GM12878 (cell line): ENCODE data around the gene UBE2G2. TPM values are rescaled to one million over a fixed set of nuclear protein-coding genes. Genes with fewer than 3 reads are reported as not detected.

ENCODE experiments used
- ATAC-seq: fragments of 200-7000 bp; cut with Tn5 transposase; 3 replicates; pipeline ENCODE4 v1.9.1; 2020; ENCODE audit warnings: mild to moderate bottlenecking, moderate library complexity
- BruUV-seq: library from RNA; stranded (reverse); fragments of 400-500 nt; replicated peaks from 2 replicates; lab custom pipeline; 2021; lab: Mats Ljungman, UMichigan
- CTCF ChIA-PET: fragments of 300-600 bp; sonication (Branson Sonifier 250); formaldehyde crosslinking; extraction: SDS; loops from one replicate; lab custom pipeline; 2021; ENCODE audit warnings: inconsistent platforms; lab: Yijun Ruan, JAX
- POLR2A ChIA-PET: fragments of 350-600 bp; formaldehyde crosslinking; extraction: SDS; loops from one replicate; lab custom pipeline; 2021; ENCODE audit warnings: inconsistent platforms; lab: Charles Lee
- RAD21 ChIA-PET: fragments of 300-600 bp; sonication (Branson Sonifier 250); formaldehyde crosslinking; loops from one replicate; lab custom pipeline; 2023; ENCODE audit warnings: antibody characterized with exemption; ENCODE audit not compliant: unreplicated experiment; lab: Charles Lee
- SMC1A ChIA-PET: fragments of 300-600 bp; sonication (Branson Sonifier 250); formaldehyde crosslinking; loops from one replicate; lab custom pipeline; 2023; ENCODE audit not compliant: unreplicated experiment, uncharacterized antibody; lab: Charles Lee
- DNase-seq: peaks from one replicate; pipeline ENCODE4 v3.0.0-alpha.2; 2011; ENCODE audit warnings: low read depth, low spot score
- FAIRE-seq: peaks from 3 replicates; lab custom pipeline; 2011; peaks lifted over from hg19 to GRCh38; lab: Jason Lieb, UNC
- H2AFZ ChIP-seq: 2 replicates; pipeline ENCODE4 v1.6.0; 2011; ENCODE audit warnings: low read depth, low read length, control low read depth; ENCODE audit not compliant: control insufficient read depth
- H3K27ac ChIP-seq: 2 replicates; pipeline ENCODE4 v1.5.1; 2011; ENCODE audit warnings: control low read depth; ENCODE audit not compliant: control insufficient read depth, insufficient read depth
- H3K27me3 ChIP-seq, 2 experiments: replicated peaks in 1 of 2; 2 replicates each; pipeline versions ENCODE4 v1.6.0 to v1.6.1; 2011; ENCODE audit warnings: low read length in 1 of 2; ENCODE audit not compliant: control insufficient read depth in 2 of 2, insufficient read depth in 2 of 2
- H3K36me3 ChIP-seq, 2 experiments: 2 replicates each; pipeline ENCODE4 v1.5.1; 2011; ENCODE audit warnings: low read length in 1 of 2; ENCODE audit not compliant: control insufficient read depth in 2 of 2, insufficient read depth in 2 of 2
- H3K4me1 ChIP-seq: 2 replicates; pipeline ENCODE4 v1.6.1; 2011; ENCODE audit warnings: mild to moderate bottlenecking, low read length, moderate library complexity, mixed read lengths; ENCODE audit not compliant: control insufficient read depth, insufficient read depth
- H3K4me2 ChIP-seq: 2 replicates; pipeline ENCODE4 v1.6.0; 2011; ENCODE audit warnings: control low read depth; ENCODE audit not compliant: control insufficient read depth, insufficient read depth
- H3K4me3 ChIP-seq: fragments of 200-600 bp; sonication (generic); 2 replicates; pipeline ENCODE4 v1.5.1; 2016
- H3K79me2 ChIP-seq: 2 replicates; pipeline ENCODE4 v1.6.0; 2011; ENCODE audit warnings: low read length; ENCODE audit not compliant: control insufficient read depth, insufficient read depth
- H3K9ac ChIP-seq: 2 replicates; pipeline ENCODE4 v1.8.0; 2011; ENCODE audit warnings: low read length, control low read depth, mixed read lengths; ENCODE audit not compliant: control insufficient read depth, insufficient read depth
- H3K9me3 ChIP-seq: replicated peaks from 3 replicates; pipeline ENCODE4 v1.5.1; 2011; ENCODE audit warnings: mild to moderate bottlenecking, low read length; ENCODE audit not compliant: control insufficient read depth, insufficient read depth
- H4K20me1 ChIP-seq: 2 replicates; pipeline ENCODE4 v1.6.0; 2011; ENCODE audit not compliant: control insufficient read depth, insufficient read depth
- ATF7 ChIP-seq: fragments of 450-650 bp; IDR thresholded peaks from 2 replicates; pipeline ENCODE4 v1.6.1; 2016; ENCODE audit warnings: low read depth, mild to moderate bottlenecking
- BCL3 ChIP-seq: IDR thresholded peaks from 2 replicates; pipeline ENCODE4 v1.6.1; 2011; ENCODE audit warnings: borderline replicate concordance, low read depth, mild to moderate bottlenecking, moderate library complexity, low read length; ENCODE audit not compliant: insufficient read depth, poor library complexity, severe bottlenecking
- EED ChIP-seq: sonication (generic); IDR thresholded peaks from 2 replicates; pipeline ENCODE4 v1.6.1; 2016; ENCODE audit warnings: antibody characterized with exemption, low read depth
- ESRRA ChIP-seq: IDR thresholded peaks from 2 replicates; pipeline ENCODE4 v1.6.1; 2012; ENCODE audit warnings: mild to moderate bottlenecking, low read length, improper control_type of control experiment
- NFYB ChIP-seq: IDR thresholded peaks from 2 replicates; pipeline ENCODE4 v1.6.1; 2011; ENCODE audit warnings: low read depth, mild to moderate bottlenecking, low read length, improper control_type of control experiment, moderate library complexity; ENCODE audit not compliant: insufficient read depth
- PBX3 ChIP-seq: IDR thresholded peaks from 2 replicates; pipeline ENCODE4 v1.6.1; 2011; ENCODE audit warnings: mild to moderate bottlenecking, low read depth, low read length, moderate library complexity; ENCODE audit not compliant: insufficient replicate concordance
- RBBP5 ChIP-seq: fragments of 200-600 bp; sonication (generic); conservative IDR thresholded peaks from 2 replicates; pipeline ENCODE4 v1.6.1; 2016
- RELB ChIP-seq: fragments of 450-650 bp; IDR thresholded peaks from 2 replicates; pipeline ENCODE4 v1.6.1; 2017; ENCODE audit warnings: low read depth, mild to moderate bottlenecking, moderate library complexity
- SMAD5 ChIP-seq: IDR thresholded peaks from 2 replicates; pipeline ENCODE4 v1.6.1; 2016; ENCODE audit warnings: antibody characterized with exemption, low read depth
- SPI1 ChIP-seq: IDR thresholded peaks from 2 replicates; pipeline ENCODE4 v1.6.1; 2011; ENCODE audit warnings: low read depth, mild to moderate bottlenecking, low read length, moderate library complexity, borderline replicate concordance; ENCODE audit not compliant: insufficient read depth
- TAF1 ChIP-seq: IDR thresholded peaks from 2 replicates; pipeline ENCODE4 v1.6.1; 2011; ENCODE audit warnings: mild to moderate bottlenecking, low read depth, low read length, borderline replicate concordance
- ZBTB4 ChIP-seq: fragments of 450-650 bp; formaldehyde crosslinking; IDR thresholded peaks from 2 replicates; pipeline ENCODE4 v1.4.0; 2022; ENCODE audit warnings: mild to moderate bottlenecking, moderate library complexity
- ZNF274 ChIP-seq: IDR thresholded peaks from one replicate; pipeline ENCODE4 v1.8.0; 2011; ENCODE audit not compliant: insufficient read length, insufficient read depth
- WGBS: methylation state at CpG from one replicate; pipeline ENCODE4 v1.1.6; 2016; ENCODE audit warnings: low lambda C conversion rate; ENCODE audit not compliant: insufficient replicate concordance, insufficient coverage; ENCODE audit errors: missing lambda C conversion rate; 5-methylcytosine and 5-hydroxymethylcytosine counted together
- in situ Hi-C: fragments of 300-500 bp; cut with MboI; formaldehyde crosslinking; loops from 9 replicates; pipeline ENCODE4 v1.14.3; 2018; ENCODE audit warnings: mixed read lengths
- intact Hi-C: fragments of 100-400 bp; cut with micrococcal nuclease; formaldehyde crosslinking; loops from one replicate; pipeline ENCODE4 v1.14.2; 2022; ENCODE audit not compliant: unreplicated experiment
- polyA plus RNA-seq, 11 experiments: library from polyadenylated mRNA; depleted of rRNA in 4 of 11; unstranded in 6 of 11; stranded (reverse) in 5 of 11; fragments of >200 nt; fragmentation: Nextera tagmentation in 4 of 11; fragmentation: Illumina TruSeq in 1 of 11; extraction: Ambion mirVana in 4 of 11; extraction: Trizol in 1 of 11; gene quantifications; 1 replicate in 1 of 11; 2 replicates in 10 of 11; pipeline versions ENCODE4 v1.2.1 to v1.2.3, GENCODE V29; 2011 to 2016; ENCODE audit warnings: inconsistent platforms in 2 of 11, missing spikeins in 2 of 11, low read depth in 1 of 11
- total RNA-seq, 4 experiments: library from RNA; depleted of rRNA in 3 of 4; stranded (reverse); fragments of >200 nt in 3 of 4; fragmentation: Illumina TruSeq in 1 of 4; extraction: Trizol in 1 of 4; gene quantifications; 2 replicates each; pipeline versions ENCODE4 v1.2.1 to v1.2.3, GENCODE V29; 2013 to 2021

Gene UBE2G2
- total and polyA plus RNA-seq, 10 of the 15 experiments (the other 5 are each of a cell fraction or from before 2014, with no cell fraction given): 27.0 to 139 (median 75.9) TPM

GRCh38 chr21:44774972-44775371 is 26.6 kb downstream of the UBE2G2 start (continued):
- TF ChIP-seq ZBTB4 (CRISPR knock-in tag): no peak
- no peak for TF ChIP-seq TAF1
- TF ChIP-seq NFYB: no peak
- no peak for TF ChIP-seq EED
- no peak for TF ChIP-seq RBBP5
- no peak for TF ChIP-seq SPI1

GRCh38 chr21:44773291-44773932 is 28.2 kb downstream of the UBE2G2 start:
- H3K9me3 ChIP-seq: no peaks in the 10 kb centered on the region
- no peaks in the 10 kb centered on the region for H3K79me2 ChIP-seq
- no peak overlapping the region for H3K9ac ChIP-seq
- 93% methylated on average over 20 of the region's 20 CpGs for WGBS
- CTCF ChIA-PET: interaction anchor here (1.4 to 1.6 kb wide), 2 partner anchors 20 to 28 kb away, joined by 3 to 8 read pairs; no protein-coding TSS in a partner anchor
- H3K36me3 ChIP-seq: peaks cover 27 to 28% of the 10 kb centered on the region in 2 experiments
- SMC1A ChIA-PET: interaction anchor here (0.6 to 1.0 kb wide), 2 partner anchors 20 to 909 kb away, joined by 3 read pairs; no protein-coding TSS in a partner anchor
- no peak overlapping the region for H3K4me3 ChIP-seq
- no peak for FAIRE-seq
- BruUV-seq: no TSS peak
- H3K4me2 ChIP-seq: no peak overlapping the region
- no peak for ATAC-seq
- POLR2A ChIA-PET: no interaction called here
- intact Hi-C loops: no loop called here
- no peak overlapping the region for H2AFZ ChIP-seq
- no peaks in the 10 kb centered on the region; the same call in 1 of the 2 replicates for H4K20me1 ChIP-seq
- no peaks in the 10 kb centered on the region for H3K27me3 ChIP-seq
- H3K4me1 ChIP-seq: no peaks in the 10 kb centered on the region
- RAD21 ChIA-PET: no interaction called here
- no peak for DNase-seq
- no peak overlapping the region for H3K27ac ChIP-seq
- in situ Hi-C loops: no loop called here
- no peak for TF ChIP-seq SMAD5
- TF ChIP-seq ZNF274: no peak
- TF ChIP-seq ATF7: no peak
- no peak for TF ChIP-seq BCL3
- TF ChIP-seq RELB: no peak
- TF ChIP-seq PBX3: no peak
- no peak for TF ChIP-seq ESRRA
